Activated naive CD8-positive, alpha-beta T cell (primary cell): Measurements from ENCODE around the gene ADAMTS14.

ENCODE experiments used
- H3K27ac Mint-ChIP-seq: one replicate; pipeline ENCODE4 v1.8.0; 2021; ENCODE audit warnings: mixed read lengths
- H3K27me3 Mint-ChIP-seq: one replicate; pipeline ENCODE4 v1.8.0; 2021; ENCODE audit warnings: mixed read lengths
- H3K36me3 Mint-ChIP-seq: one replicate; pipeline ENCODE4 v1.8.0; 2021; ENCODE audit warnings: mixed read lengths
- H3K4me1 Mint-ChIP-seq: one replicate; pipeline ENCODE4 v1.8.0; 2021; ENCODE audit warnings: low read depth, mixed read lengths
- H3K4me3 Mint-ChIP-seq: one replicate; pipeline ENCODE4 v1.8.0; 2021; ENCODE audit warnings: mild to moderate bottlenecking, mixed read lengths
- H3K9me3 Mint-ChIP-seq: one replicate; pipeline ENCODE4 v1.8.0; 2021; ENCODE audit warnings: low read depth, mixed read lengths

ADAMTS14 gene

DNA sequence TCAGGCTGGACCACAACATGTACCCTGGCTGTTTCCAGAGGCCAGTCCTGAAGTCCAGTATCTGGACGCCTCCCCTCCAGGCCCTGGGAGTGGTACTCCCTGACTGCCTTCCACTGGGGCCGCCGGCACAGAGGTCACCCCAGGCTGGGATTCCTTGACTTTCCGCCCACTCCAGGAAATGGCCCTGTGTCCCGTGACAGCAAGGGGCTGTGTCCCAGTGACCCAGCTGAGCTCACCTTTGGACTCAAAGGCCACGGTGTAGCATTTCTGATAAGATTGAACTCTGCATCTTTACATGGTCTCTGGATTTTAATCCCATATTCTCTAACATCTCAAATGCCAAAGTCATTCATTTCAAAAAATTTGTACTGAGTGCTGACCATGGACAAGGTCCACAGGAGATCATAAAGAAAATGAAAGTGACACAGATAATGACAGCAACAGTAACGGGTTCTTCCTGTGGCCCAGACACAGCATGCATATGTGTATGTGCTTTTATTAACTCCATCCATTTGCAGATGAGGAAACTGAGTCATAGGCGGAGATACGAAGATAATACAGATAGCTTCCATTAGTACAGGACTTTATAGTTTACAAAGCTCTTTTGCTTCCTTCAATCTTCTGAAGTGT, 5.4 kb downstream of the ADAMTS14 start:
- Mint-ChIP-seq H3K9me3 (no peaks in the 10 kb centered on the region), H3K27ac (no peak overlapping the region), H3K4me1 (peaks cover 7% of the 10 kb centered on the region), H3K4me3 (no peak overlapping the region), H3K36me3 (no peaks in the 10 kb centered on the region), H3K27me3 (peaks cover 16% of the 10 kb centered on the region)

DNA sequence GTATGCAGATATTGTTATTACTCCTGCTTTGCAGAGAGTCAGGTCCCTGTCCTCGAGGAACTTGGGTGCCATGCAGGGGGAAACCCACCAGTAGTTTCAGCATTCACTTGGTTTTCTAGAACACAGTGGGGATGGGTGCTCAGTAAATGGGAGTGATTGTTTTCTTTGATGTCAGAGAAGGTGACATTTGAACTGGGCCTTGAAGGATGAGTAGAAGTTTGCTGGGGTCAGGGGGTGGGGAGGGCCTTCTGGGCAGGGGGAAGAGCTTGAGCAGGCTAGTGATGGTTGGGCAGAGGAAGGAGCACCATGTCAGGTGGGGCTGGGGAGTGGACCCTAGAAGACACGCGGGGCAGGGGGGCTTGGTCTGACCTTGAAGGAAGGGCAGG, 5.9 kb downstream of the ADAMTS14 start:
- Mint-ChIP-seq H3K4me3 (no peak overlapping the region), H3K36me3 (no peaks in the 10 kb centered on the region), H3K27ac (no peak overlapping the region), H3K27me3 (peaks cover 12% of the 10 kb centered on the region), H3K4me1 (peaks cover 5% of the 10 kb centered on the region), H3K9me3 (no peaks in the 10 kb centered on the region)

DNA sequence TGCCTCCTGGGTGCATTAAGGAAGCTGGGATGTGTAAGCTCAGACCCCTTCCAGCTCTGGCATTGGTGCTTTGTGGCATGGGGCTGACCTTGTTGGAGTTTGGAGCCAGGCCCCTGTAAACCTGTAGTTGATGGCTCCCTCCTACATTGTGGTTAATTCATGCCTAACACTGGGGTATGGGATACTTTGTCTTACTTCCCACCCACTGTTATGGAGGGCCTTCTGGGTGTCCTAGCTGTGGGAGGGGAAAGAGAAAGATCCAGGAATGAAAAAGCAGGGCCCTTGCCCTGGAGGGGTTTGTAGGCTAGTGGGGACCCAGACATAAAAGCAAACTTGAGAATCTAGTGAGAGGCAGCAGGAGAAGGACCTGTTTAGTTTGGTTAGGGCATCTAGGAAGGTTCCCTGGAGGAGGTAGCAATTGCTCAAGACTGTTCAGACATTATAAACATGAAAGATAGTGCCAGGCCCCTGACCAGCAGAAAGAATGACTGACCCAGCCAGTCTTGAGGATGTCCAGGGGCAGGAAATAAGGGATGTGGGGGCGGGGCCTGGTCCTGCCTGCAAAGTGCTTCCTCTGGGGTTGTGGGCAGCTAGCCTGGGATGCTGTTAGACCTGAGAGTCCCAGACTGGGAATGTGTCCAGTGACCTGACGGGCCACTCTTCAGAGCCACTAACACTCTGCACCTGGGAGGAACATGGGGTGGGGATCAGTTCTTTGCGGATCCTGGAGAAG, 6.6 kb downstream of the ADAMTS14 start:
- Mint-ChIP-seq H3K4me1 (peaks cover 6% of the 10 kb centered on the region), H3K27ac (no peak overlapping the region), H3K9me3 (no peaks in the 10 kb centered on the region), H3K27me3 (peaks cover 7% of the 10 kb centered on the region), H3K36me3 (no peaks in the 10 kb centered on the region), H3K4me3 (no peak overlapping the region)

DNA sequence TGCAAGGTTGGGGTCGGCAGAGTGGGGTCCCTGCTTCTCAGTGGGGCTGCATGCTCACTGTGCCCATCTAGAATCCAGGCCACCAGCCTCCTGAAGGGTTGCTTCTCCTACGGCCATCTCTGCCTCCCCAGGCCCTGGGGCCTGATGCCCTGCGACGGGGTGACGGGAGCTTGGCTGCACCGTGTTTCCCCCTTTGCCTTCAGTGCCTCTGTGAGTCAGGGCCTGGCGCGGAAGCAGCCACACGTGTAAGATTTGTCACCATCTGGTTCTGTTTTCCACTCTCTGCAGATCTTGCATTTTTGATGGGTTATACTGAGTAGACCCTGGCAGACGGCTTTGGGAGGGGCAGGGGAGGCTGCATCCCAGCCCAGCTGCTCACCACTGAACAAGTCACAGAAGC, 7.2 kb downstream of the ADAMTS14 start:
- Mint-ChIP-seq H3K27me3 (peaks cover 7% of the 10 kb centered on the region), H3K36me3 (no peaks in the 10 kb centered on the region), H3K4me3 (no peak overlapping the region), H3K27ac (no peak overlapping the region), H3K9me3 (no peaks in the 10 kb centered on the region), H3K4me1 (peaks cover 6% of the 10 kb centered on the region)

DNA sequence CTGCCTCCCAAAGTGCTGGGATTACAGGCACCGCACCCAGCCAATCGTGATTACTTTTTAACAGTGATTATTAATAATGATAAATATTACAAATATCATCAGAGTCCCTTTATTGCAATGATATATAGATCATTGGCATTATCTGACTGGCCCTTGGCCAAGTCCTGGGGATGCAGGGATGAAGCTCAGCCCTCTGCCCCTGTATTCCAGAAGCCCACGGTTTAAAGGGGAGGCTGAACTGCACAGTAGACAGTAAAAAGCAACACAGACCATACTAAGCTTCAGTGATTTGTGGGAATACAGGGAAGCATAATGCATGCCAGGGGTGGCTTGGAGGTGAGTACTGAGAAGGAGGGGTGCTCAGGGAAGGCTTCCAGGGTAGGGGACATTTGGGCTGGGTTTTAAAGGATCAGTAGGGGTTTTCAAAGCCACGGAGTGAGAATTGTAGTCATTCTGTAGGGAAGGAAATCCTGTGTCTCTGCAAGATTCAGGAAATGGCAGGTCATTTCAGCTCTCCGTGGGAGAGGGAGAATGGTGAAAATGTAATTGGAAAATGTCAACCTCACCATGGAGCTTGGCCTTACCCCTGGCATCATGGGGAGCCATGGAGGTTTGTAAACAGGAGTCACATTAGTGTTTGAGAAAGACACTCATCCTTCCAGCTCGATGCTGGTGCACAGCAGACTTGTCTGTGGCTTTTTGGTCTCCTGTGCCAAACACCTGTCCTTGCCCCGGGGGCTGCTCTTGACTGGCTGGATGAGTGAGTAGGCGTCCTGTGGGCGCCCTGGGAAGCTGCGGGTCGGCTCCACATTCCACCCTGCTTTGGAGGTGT, 8.8 kb downstream of the ADAMTS14 start:
- Mint-ChIP-seq H3K9me3 (no peaks in the 10 kb centered on the region), H3K36me3 (no peaks in the 10 kb centered on the region), H3K4me1 (peaks cover 6% of the 10 kb centered on the region), H3K4me3 (no peak overlapping the region), H3K27me3 (peaks cover 3% of the 10 kb centered on the region), H3K27ac (no peak overlapping the region)

DNA sequence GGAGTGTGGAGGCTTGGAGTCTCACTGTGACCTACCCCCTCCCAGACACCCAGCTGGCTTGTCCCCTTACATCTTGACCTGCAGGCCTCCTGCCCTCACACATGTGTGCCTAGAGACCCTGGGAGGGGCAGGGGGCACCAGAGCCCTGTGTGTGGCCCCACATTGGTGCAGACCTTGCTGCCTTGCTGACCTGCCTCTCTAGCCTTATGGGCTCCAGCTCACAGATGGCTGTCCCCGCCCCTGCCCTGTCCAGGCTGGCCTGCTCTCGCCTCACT, 9.4 kb downstream of the ADAMTS14 start:
- no peak overlapping the region for H3K27ac Mint-ChIP-seq

DNA sequence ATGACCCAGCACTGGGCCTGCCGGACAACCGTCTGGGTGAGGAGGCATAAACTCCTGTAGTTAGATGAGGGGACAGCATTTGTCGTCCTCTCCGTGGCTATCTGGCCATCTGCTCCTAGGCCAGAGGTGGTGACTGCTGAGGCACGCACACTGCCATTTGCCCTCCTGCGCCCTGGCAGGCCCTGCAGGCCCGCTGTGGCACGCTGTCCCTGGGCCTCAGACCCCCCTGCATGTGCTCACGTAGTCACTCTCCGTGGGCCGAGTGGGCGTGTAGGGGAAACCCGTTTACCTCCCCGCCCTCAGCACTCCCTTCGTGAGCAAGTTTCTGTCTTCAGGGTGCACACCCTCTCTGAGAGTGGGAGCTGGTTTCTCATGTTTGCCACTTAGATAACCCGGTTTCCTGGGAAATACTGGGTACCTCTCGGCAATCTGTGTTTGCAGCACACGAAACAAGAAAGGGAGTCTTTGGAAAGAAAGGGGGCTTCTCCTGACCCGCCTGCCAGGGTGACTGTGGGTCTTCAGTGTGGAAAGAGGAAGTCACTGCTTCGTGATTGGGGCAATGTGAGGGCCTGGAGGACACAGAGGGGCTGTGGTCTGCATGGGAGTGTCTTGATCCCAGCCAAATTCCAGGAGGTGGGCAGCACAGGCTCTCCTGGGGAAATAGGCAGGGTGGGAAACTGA, 10.8 kb downstream of the ADAMTS14 start:
- H3K9me3 Mint-ChIP-seq, result no peaks in the 10 kb centered on the region
- H3K4me3 Mint-ChIP-seq, result no peak overlapping the region
- H3K27me3 Mint-ChIP-seq, result no peaks in the 10 kb centered on the region
- no peak overlapping the region for H3K27ac Mint-ChIP-seq
- H3K36me3 Mint-ChIP-seq, result no peaks in the 10 kb centered on the region
- peaks cover 6% of the 10 kb centered on the region for H3K4me1 Mint-ChIP-seq

More for the DNA sequence above, 9.4 kb downstream of the ADAMTS14 start:
- no peaks in the 10 kb centered on the region for H3K27me3 Mint-ChIP-seq
- no peaks in the 10 kb centered on the region for H3K9me3 Mint-ChIP-seq
- H3K36me3 Mint-ChIP-seq, result no peaks in the 10 kb centered on the region
- peaks cover 6% of the 10 kb centered on the region for H3K4me1 Mint-ChIP-seq
- no peak overlapping the region for H3K4me3 Mint-ChIP-seq

DNA sequence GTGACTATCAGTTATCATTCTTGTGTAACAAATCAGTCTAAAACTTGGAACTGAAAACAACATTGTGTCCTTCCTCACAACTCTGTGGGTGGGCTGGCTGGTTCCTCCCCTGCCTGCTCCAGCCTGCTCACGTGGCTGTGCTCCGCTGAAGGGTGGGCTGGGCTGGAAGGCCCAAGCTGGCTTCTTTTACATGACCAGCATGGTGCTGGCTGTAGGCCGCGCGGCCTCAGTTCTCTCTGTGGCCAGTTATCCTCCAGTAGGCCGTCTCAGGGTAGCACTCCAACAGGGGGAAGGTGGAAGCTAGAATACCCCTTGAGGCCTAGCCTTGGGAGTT, 11.3 kb downstream of the ADAMTS14 start:
- peaks cover 4% of the 10 kb centered on the region for H3K4me1 Mint-ChIP-seq
- H3K4me3 Mint-ChIP-seq, result no peak overlapping the region
- no peaks in the 10 kb centered on the region for H3K36me3 Mint-ChIP-seq
- H3K9me3 Mint-ChIP-seq, result no peaks in the 10 kb centered on the region
- H3K27ac Mint-ChIP-seq, result no peak overlapping the region
- no peaks in the 10 kb centered on the region for H3K27me3 Mint-ChIP-seq

DNA sequence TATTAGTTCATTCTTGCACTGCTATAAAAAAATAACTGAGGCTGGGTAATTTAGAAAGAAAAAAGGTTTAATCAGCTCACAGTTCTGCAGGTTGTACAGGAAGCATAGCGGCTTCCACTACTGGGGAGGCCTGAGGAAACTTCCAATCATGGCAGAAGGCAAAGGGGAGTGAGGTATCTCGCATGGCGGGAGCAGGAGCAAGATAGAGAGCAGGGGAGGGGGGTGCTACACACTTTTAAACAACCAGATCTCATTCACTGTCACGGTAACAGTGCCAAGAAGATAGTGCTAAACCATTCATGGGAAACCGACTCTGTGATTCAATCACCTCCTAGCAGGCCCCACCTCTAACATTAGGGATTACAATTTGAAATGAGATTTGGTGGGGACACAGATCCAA, 11.6 kb downstream of the ADAMTS14 start:
- no peak overlapping the region for H3K4me3 Mint-ChIP-seq
- no peaks in the 10 kb centered on the region for H3K36me3 Mint-ChIP-seq
- H3K27ac Mint-ChIP-seq, result no peak overlapping the region
- no peaks in the 10 kb centered on the region for H3K27me3 Mint-ChIP-seq
- H3K9me3 Mint-ChIP-seq, result no peaks in the 10 kb centered on the region
- H3K4me1 Mint-ChIP-seq, result peaks cover 4% of the 10 kb centered on the region

DNA sequence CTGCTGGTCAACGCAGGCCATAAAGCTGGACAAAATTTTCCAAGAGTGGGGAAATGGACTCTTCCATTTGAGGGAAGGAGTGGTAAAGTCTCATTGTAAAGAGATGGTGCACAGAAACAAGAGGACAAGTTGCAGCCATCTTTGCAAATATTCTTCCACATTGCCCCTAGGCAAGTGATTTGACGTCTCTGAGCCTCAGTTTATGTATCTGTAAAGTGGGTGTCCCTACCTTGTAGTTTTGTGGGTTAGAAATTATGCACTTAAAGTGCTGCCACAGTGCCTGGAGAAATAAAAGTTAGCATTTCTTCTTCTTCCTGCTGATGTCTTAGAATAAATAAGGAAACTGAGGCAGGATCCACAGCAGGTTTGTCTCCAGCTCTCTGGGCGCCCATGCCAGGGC, 12.1 kb downstream of the ADAMTS14 start:
- no peak overlapping the region for H3K4me3 Mint-ChIP-seq
- no peaks in the 10 kb centered on the region for H3K36me3 Mint-ChIP-seq
- peaks cover 4% of the 10 kb centered on the region for H3K4me1 Mint-ChIP-seq
- no peaks in the 10 kb centered on the region for H3K9me3 Mint-ChIP-seq
- H3K27me3 Mint-ChIP-seq, result no peaks in the 10 kb centered on the region
- no peak overlapping the region for H3K27ac Mint-ChIP-seq

DNA sequence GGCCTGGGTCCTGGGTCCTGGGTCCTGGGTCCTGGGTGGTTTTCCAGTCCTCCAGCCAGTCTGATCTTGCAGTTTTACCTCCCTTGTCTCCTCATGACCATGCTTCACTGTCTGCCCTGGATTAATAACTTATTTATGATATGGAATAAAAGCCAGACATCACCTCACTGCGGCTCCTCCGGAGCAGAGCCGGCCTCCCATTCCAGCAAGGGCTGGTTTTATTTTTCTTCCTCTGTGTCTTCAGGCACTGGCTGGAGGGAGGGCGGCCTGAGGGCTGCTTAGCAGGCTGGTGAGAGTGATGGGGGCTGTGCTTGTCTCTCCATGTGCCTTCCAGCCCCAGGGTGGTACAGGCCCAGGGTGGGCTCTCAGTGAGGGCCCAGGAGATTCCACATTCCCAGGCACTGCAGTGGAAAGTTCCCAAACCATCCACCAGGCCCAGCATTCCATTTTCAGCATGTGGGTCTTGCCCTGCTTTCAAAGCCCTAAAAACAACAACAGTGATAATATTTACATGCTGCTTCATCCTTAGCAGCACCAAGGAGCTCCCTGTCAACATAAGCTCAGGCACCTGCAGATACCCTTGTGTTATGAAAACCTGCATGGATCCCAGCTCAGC, 12.6 kb downstream of the ADAMTS14 start:
- Mint-ChIP-seq H3K4me1 (peaks cover 4% of the 10 kb centered on the region), H3K4me3 (no peak overlapping the region), H3K27ac (no peak overlapping the region), H3K27me3 (no peaks in the 10 kb centered on the region), H3K9me3 (no peaks in the 10 kb centered on the region), H3K36me3 (no peaks in the 10 kb centered on the region)

DNA sequence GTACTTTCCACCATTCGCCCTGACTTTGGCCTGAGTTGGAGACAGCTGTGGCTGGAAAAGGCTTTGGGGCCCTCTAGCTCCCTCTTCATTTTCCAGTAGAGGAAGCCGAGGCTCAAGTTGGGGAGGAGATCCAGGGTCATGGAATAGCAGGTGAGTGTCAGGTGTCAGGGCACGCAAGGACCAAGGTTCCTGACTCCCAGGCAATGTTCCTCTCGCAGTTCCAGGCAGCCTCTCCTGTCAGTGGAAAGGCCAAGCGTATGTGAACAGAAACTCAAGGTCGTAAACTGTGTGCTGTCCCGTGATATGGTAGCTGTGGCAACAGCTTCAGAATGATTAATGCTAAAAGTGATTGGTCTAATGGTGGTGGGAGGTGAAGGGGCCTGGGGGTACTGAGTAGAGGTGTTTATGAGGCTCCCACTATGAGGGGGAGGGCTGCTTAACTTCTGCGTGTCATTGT, 13.2 kb downstream of the ADAMTS14 start:
- Mint-ChIP-seq H3K4me3 (no peak overlapping the region), H3K9me3 (no peaks in the 10 kb centered on the region), H3K36me3 (no peaks in the 10 kb centered on the region), H3K4me1 (peaks cover 4% of the 10 kb centered on the region), H3K27me3 (no peaks in the 10 kb centered on the region), H3K27ac (no peak overlapping the region)

DNA sequence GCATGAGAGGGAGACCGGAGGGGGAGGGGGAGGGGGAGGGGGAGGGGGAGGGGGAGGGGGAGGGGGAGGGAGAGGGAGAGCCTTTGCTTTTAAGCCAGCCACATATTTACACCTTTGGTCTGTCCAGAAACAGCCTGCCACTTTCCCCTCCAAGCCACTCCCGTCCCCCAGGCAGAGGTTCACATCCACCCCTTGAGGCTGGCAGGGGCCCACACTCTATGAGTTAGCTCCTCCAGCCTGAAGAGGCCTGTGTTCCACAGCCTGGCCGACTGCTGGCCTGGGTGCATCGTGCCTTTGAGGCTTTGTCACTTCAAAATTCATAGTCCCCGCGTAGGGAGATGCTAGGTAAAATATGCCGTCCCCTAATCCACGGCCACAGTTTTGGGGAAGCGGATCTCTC, 16.5 kb downstream of the ADAMTS14 start:
- no peak overlapping the region for H3K27ac Mint-ChIP-seq
- H3K36me3 Mint-ChIP-seq, result no peaks in the 10 kb centered on the region
- H3K27me3 Mint-ChIP-seq, result no peaks in the 10 kb centered on the region
- no peaks in the 10 kb centered on the region for H3K4me1 Mint-ChIP-seq
- no peak overlapping the region for H3K4me3 Mint-ChIP-seq
- H3K9me3 Mint-ChIP-seq, result no peaks in the 10 kb centered on the region

DNA sequence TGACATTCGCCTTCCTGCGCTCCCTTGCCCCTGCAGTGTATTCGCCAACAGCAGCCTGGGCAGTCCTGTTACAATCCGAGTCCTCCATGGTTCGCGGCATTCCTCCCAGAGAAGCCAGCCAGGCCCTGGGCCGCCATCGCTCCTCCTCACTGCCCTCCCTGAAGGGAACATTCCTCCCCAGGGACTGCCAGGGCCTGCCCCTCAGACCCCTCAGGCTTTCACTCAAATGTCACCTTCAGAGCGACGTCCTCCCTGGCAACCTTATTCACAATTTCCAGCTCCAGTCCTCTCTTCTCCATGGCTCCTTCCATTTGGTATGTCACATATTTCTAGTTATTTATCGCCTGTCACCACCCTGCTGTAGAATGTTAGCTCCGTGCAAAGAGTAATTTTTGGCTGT, 17.4 kb downstream of the ADAMTS14 start:
- no peak overlapping the region for H3K27ac Mint-ChIP-seq
- H3K9me3 Mint-ChIP-seq, result no peaks in the 10 kb centered on the region
- no peaks in the 10 kb centered on the region for H3K36me3 Mint-ChIP-seq
- H3K4me3 Mint-ChIP-seq, result no peak overlapping the region
- H3K4me1 Mint-ChIP-seq, result no peaks in the 10 kb centered on the region
- no peaks in the 10 kb centered on the region for H3K27me3 Mint-ChIP-seq

DNA sequence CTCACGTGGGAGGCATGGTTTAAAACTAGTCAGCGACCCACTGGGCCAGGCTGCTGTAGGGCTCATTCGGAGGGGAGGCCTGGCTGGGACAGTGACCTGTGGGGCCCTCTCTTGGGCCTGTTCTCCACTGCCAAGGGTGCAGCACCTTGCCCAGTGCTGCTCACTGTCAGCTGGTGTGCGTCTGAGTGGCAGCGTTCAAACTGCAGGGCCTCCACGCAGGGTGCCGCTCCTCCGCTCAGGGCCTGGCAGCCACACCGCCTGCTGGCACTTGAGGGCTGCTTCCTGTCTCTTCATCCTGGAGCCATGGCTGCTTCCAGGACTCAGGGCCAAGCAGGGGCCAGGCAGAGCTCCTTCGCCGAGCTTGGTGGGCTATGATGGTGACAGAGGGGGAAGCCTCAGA, 18.3 kb downstream of the ADAMTS14 start:
- Mint-ChIP-seq H3K4me1 (no peaks in the 10 kb centered on the region), H3K36me3 (no peaks in the 10 kb centered on the region), H3K27me3 (no peaks in the 10 kb centered on the region), H3K4me3 (no peak overlapping the region), H3K9me3 (no peaks in the 10 kb centered on the region), H3K27ac (no peak overlapping the region)
